Ishikawa (cell line): ENCODE data around the gene RPL10A.

Source experiments
- CEBPB ChIP-seq: IDR thresholded peaks from 2 replicates; pipeline ENCODE4 v1.6.1; 2012
- CREB1 ChIP-seq: IDR thresholded peaks from 2 replicates; pipeline ENCODE4 v1.6.1; 2012; ENCODE audit warnings: low read depth
- EGR1 ChIP-seq: IDR thresholded peaks from 2 replicates; pipeline ENCODE4 v1.6.1; 2012
- EP300 ChIP-seq: IDR thresholded peaks from 2 replicates; pipeline ENCODE4 v1.6.1; 2012; ENCODE audit warnings: borderline replicate concordance
- FOXM1 ChIP-seq: IDR thresholded peaks from 2 replicates; pipeline ENCODE4 v1.6.1; 2012; ENCODE audit warnings: low read depth, borderline replicate concordance
- MAX ChIP-seq: IDR thresholded peaks from 2 replicates; pipeline ENCODE4 v1.6.1; 2012
- NFIC ChIP-seq: IDR thresholded peaks from 2 replicates; pipeline ENCODE4 v1.6.1; 2012
- RAD21 ChIP-seq: IDR thresholded peaks from 2 replicates; pipeline ENCODE4 v1.6.1; 2012; ENCODE audit warnings: low read depth
- REST ChIP-seq: IDR thresholded peaks from 2 replicates; pipeline ENCODE4 v1.6.1; 2012; ENCODE audit warnings: low read depth, mild to moderate bottlenecking
- TAF1 ChIP-seq: IDR thresholded peaks from 2 replicates; pipeline ENCODE4 v1.6.1; 2012; ENCODE audit warnings: low read depth, mild to moderate bottlenecking
- TCF12 ChIP-seq: IDR thresholded peaks from 2 replicates; pipeline ENCODE4 v1.6.1; 2012; ENCODE audit warnings: low read depth
- TEAD4 ChIP-seq: IDR thresholded peaks from 2 replicates; pipeline ENCODE4 v1.6.1; 2012
- USF1 ChIP-seq: IDR thresholded peaks from 2 replicates; pipeline ENCODE4 v1.6.1; 2012
- YY1 ChIP-seq: IDR thresholded peaks from 2 replicates; pipeline ENCODE4 v1.6.1; 2012; ENCODE audit warnings: low read depth
- ZBTB7A ChIP-seq: IDR thresholded peaks from 2 replicates; pipeline ENCODE4 v1.6.1; 2012; ENCODE audit warnings: low read depth

Gene RPL10A

GRCh38 chr6:35475573-35475972 is 7.4 kb downstream of the RPL10A start:
- no peak for TF ChIP-seq FOXM1
- no peak for TF ChIP-seq NFIC
- no peak for TF ChIP-seq CEBPB

- no peak for TF ChIP-seq TEAD4
- TF ChIP-seq EP300: no peak
- no peak for TF ChIP-seq MAX
- TF ChIP-seq FOXM1: no peak
- TF ChIP-seq REST: no peak
These were observed 7.8 kb downstream of the RPL10A start for GRCh38 chr6:35476004-35476403.

- TF ChIP-seq EGR1: no peak
- TF ChIP-seq CREB1: no peak
- no peak for TF ChIP-seq USF1
- TF ChIP-seq CEBPB: no peak
- TF ChIP-seq TCF12: no peak
- TF ChIP-seq ZBTB7A: no peak
- no peak for TF ChIP-seq TEAD4
- no peak for TF ChIP-seq YY1
- TF ChIP-seq EP300: no peak
- no peak for TF ChIP-seq REST
- TF ChIP-seq TAF1: no peak
- no peak for TF ChIP-seq NFIC
- no peak for TF ChIP-seq MAX
- TF ChIP-seq FOXM1: no peak
- no peak for TF ChIP-seq RAD21
These were observed 8.8 kb downstream of the RPL10A start for GRCh38 chr6:35477028-35477427.

- TF ChIP-seq TEAD4 (no peak), MAX (no peak), NFIC (no peak), EGR1 (no peak), CREB1 (no peak), TAF1 (no peak), REST (no peak), TCF12 (no peak), ZBTB7A (no peak), USF1 (no peak), CEBPB (no peak), YY1 (no peak), RAD21 (no peak)
These were observed 9.5 kb downstream of the RPL10A start for GRCh38 chr6:35477551-35478179.

GRCh38 chr6:35478259-35478658 is 10.1 kb downstream of the RPL10A start:
- TF ChIP-seq CEBPB (no peak), ZBTB7A (no peak), MAX (no peak), USF1 (no peak), TEAD4 (no peak), TAF1 (no peak), EP300 (no peak), CREB1 (no peak), NFIC (no peak), RAD21 (no peak), FOXM1 (no peak), YY1 (no peak)
